Skeletal muscle cell (primary cell): ENCODE measurements around the gene MAP3K8.
A peak's percentile ranks its signal among the peaks of the same experiment; 100 is the strongest.

ENCODE experiments used
- DNase-seq: peaks from one replicate; pipeline ENCODE4 v3.0.0-alpha.2; 2010; ENCODE audit warnings: low read depth
- H3K4me3 ChIP-seq: 2 replicates; pipeline ENCODE4 v1.5.1; 2011; ENCODE audit warnings: low read depth, mild to moderate bottlenecking, control low read depth, low read length, moderate library complexity

The MAP3K8 gene

DNA sequence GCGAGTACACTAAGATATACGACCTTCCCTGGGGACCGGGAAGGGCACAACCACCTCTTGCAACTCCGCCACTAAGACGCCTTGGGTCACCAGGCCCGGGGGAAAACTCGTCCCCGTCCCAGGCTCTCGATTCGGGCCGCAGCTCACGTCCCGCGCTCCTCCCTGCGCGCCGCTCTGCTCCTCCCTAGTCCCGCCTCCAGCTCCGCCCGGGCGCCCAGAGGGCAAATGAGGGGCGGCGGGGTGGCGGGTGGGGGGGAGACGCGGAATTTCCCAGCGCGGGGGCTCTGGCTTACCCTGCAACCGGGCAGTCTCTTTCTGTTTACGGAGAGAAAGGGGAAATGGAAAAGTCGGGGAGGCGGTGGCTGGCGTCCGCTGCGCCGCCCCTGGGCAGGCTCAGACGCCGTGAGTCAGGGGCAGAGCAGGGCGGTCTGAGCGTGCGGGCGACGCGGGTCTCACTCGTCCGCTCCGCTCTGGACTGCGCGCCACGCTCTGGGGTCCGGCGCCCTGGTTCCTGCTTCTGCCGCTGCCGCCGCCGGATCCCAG lies at the start of gene MAP3K8:
TSS of gene MAP3K8 (plus strand) at position 455 of the 543 bp plus-strand sequence. CDS start 4,755 bp downstream, outside the sequence.
- peak; percentile 48 for DNase-seq
- H3K4me3 ChIP-seq: peak within 1 kb of the TSS; percentile 80

- peak; percentile 10 for DNase-seq
- no peak overlapping the region for H3K4me3 ChIP-seq
Observed at GRCh38 chr10:30384701-30385201, 49.2 kb upstream of the MAP3K8 start.

- no peak for DNase-seq
- no peak overlapping the region for H3K4me3 ChIP-seq
Observed at GRCh38 chr10:30386801-30387588, 47.0 kb upstream of the MAP3K8 start.

- DNase-seq: no peak
- no peak overlapping the region for H3K4me3 ChIP-seq
Observed at GRCh38 chr10:30387646-30388243, 46.2 kb upstream of the MAP3K8 start.

GRCh38 chr10:30389543-30389942 lies 44.4 kb upstream of the MAP3K8 start:
- DNase-seq: no peak
- H3K4me3 ChIP-seq: no peak overlapping the region

- no peak overlapping the region for H3K4me3 ChIP-seq
- no peak for DNase-seq
Observed at GRCh38 chr10:30390207-30390606, 43.8 kb upstream of the MAP3K8 start.

DNA sequence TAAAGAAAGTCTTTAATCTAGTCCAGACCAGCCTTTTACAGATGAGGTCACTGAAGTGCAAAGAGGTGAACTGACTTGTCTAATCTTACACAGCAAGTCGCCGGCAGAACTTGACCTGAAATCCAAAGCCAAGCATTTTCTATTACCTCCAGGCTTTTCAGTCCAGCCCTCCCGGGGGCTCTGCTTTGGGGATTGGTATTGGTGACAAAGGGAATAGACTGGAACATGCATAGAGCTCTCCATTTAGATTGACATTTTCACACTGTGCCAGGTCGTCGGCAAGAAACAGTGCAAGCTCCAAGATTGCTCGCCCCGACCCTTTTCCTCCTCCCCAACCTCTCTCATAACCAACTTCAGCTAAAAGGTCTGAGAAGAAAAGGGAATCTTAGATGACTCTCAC lies 42.7 kb upstream of the MAP3K8 start:
- DNase-seq: no peak
- H3K4me3 ChIP-seq: no peak overlapping the region

DNA sequence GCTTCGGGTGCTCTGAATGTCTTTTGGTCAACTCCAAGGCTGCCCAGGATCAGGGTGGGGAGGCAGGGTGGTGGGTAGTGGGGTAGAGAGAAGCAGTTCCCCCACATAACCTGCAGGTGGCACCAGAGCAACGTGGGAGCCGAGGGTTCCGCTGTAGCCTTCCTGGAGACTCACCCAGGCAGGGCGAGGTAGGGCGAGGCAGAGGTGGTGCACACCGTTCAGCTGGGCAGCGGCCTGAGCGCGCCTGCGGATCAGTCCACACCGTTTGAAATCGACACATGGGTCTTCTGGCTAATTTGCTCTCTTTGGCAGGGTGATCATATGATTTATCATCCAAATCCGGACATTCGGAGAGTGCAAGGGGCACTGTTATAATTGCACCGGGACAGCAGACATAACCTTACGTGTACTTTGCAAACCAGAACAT lies 41.4 kb upstream of the MAP3K8 start:
- H3K4me3 ChIP-seq: no peak overlapping the region
- DNase-seq: no peak

- DNase-seq: no peak
- H3K4me3 ChIP-seq: no peak overlapping the region
Observed at GRCh38 chr10:30396293-30396692, 37.7 kb upstream of the MAP3K8 start.

GRCh38 chr10:30396698-30397097 lies 37.3 kb upstream of the MAP3K8 start:
- H3K4me3 ChIP-seq: no peak overlapping the region

DNA sequence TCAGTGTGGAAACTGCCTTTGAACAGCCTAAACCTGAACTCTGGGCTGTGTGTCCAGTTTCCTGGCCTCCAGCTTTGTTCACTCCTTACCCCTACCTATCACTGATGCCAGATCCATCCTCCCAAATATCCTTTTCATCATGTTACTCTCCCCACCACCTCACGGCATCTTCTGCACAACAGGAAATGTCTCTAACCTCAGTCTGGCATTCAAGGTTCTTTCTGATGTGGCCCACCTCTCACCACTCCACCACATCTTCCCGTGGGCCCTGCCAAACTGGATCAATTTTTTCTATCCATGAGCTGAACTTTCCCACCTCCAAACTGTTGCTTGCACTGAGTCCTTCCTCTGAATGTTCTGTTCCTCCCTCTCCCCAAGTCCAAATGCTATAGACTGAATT lies 35.8 kb upstream of the MAP3K8 start:
- no peak overlapping the region for H3K4me3 ChIP-seq
- no peak for DNase-seq

More at GRCh38 chr10:30396698-30397097, 37.3 kb upstream of the MAP3K8 start:
- DNase-seq: no peak

DNA sequence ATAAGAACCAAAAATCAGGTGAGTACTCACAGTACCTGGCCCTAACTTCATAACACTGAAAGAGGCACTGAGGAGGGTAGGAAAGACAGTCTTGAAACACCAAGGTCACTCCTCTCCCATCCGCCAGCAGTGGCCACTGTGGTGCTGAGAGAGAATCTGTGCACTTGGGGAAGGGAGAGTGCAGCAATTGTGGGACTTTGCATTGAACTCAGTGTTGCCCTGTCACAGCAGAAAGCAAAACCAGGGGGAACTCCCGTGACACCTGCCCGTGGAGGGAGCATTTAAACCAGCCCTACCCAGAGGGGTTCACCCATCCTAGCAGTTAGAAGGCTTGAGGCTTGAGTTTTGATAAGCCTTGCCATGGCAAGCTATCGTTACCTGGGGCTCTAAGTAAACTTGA lies 35.2 kb upstream of the MAP3K8 start:
- no peak overlapping the region for H3K4me3 ChIP-seq
- no peak for DNase-seq

DNA sequence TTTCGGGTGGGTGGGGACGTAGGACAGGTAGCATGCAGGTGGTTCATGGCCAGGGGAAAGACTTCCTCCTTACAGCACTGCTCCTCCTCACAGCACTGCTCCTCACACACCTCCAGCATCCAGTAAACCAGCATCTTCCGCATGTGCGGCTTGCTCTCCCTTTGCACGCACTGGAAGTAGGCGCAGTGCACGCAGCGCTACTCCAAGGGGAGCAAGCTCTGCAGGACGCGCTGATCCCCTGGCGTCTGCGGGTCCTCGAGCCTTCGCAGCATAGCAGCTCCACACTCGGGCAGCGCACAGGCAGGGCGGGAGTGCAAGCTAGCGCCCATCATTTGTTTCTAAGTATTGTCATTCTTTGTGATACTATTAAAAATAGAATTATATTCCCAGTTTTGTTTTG lies 30.5 kb upstream of the MAP3K8 start:
- H3K4me3 ChIP-seq: no peak overlapping the region
- DNase-seq: no peak

- H3K4me3 ChIP-seq: no peak overlapping the region
- no peak for DNase-seq
Observed at GRCh38 chr10:30404540-30404939, 29.4 kb upstream of the MAP3K8 start.

DNA sequence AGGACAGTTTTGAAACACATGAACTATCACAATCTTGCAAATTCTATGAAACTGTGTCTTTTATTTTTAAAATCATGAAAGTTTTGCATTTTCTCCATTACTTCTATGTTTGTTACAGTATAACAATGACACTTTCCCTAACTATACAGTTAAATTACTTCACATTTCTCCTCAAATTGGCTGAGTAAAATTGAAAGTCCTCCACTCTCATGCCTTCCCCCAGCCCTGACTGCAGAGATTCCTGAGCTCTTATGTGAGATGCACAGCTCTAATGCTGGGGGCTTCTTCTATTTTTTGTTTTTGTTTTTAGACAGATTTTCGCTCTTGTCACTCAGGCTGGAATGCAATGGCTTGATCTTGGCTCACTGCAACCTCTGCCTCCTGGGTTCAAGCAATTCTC lies 22.7 kb upstream of the MAP3K8 start:
- H3K4me3 ChIP-seq: no peak overlapping the region
- DNase-seq: no peak

GRCh38 chr10:30412901-30413300 lies 21.1 kb upstream of the MAP3K8 start:
- no peak overlapping the region for H3K4me3 ChIP-seq
- no peak for DNase-seq

DNA sequence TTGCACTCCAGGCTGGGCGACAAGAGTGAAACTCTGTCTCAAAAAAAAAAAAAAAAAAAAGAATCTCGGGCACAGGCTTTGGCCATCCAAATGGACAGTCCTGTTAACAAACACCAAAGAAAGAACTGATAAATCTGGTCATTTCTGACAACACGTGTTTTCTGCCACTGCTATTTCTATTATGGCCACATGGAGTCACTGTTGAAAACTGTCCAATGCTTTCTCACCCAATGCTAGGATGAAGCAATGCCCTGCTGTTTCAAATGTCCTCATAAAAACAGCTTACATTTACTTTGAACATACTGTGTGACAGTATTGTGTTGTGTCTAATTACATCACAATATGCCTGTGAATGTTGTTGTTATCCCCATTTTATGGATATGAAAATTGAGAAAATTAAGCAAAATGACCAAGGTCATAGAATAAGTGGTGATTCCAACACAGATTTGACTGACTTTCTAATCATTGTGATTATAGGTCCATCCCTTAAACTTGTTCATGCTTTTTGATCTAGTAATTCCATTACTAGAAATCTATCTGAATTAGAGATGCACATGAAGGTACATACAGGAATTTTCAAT lies 19.9 kb upstream of the MAP3K8 start:
- DNase-seq: no peak

DNA sequence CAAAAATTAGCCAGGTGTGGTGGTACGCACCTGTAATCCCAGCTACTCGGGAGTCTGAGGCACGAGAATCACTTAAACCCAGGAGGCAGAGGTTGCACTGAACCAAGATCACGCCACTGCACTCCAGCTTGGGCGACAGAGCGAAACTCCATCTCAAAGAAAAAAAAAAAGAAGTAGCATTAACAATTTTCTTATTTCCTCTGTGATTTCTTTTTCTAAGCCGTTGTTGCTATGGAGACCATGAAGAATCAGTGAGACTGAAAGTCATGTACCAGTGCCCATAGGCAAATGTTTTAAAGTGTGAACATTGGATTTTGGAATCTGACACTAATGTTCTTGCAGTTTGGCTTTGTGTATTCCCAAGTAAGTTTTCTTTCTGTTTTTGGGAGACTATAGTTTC lies 18.4 kb upstream of the MAP3K8 start:
- no peak overlapping the region for H3K4me3 ChIP-seq
- no peak for DNase-seq

More for the DNA sequence above, 19.9 kb upstream of the MAP3K8 start:
- no peak overlapping the region for H3K4me3 ChIP-seq

DNA sequence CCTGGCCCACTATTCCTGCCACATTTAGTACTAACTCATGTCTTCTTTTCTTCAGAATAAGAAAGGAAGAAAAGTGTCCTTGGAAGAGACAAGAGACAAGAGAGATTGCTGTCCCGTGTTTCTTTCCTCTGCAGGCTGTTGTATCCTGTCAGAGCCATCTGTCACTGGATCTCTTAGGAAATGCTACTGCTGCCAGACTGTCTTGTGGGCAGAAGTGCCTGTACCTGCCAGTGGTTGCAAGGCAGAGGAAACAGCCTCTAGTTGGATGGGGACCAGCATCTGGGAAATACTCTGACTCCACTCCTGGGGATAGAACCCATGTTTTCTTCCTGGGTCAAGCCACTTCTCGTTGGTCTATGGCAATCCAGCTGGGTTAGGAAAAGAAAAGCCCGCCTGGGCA lies 16.7 kb upstream of the MAP3K8 start:
- no peak for DNase-seq
- no peak overlapping the region for H3K4me3 ChIP-seq

- DNase-seq: no peak
- no peak overlapping the region for H3K4me3 ChIP-seq
Observed at GRCh38 chr10:30420266-30420665, 13.7 kb upstream of the MAP3K8 start.
